Motor neuron (in vitro differentiated cells): ENCODE results near the gene EIF5AL1. TPM values are rescaled to one million over a fixed set of nuclear protein-coding genes. Genes with fewer than 3 reads are reported as not detected.
"Not testable (repeated sequence)": the region's sequence is repeated elsewhere in the genome, so short reads cannot be mapped to it uniquely, and the experiment has no call there.

Experiments
- ATAC-seq, 8 experiments: fragments of 200-7000 bp; cut with Tn5 transposase; replicated peaks in 6 of 8; 2 replicates each; pipeline ENCODE4 v1.8.0; 2021; ENCODE audit warnings: mild to moderate bottlenecking in 8 of 8, moderate library complexity in 8 of 8
- H3K27ac ChIP-seq, 2 donors: fragments of 250-450 bp; sonication (Bioruptor Pico); 2 replicates each; pipeline ENCODE4 v1.9.0; 2021; ENCODE audit warnings: antibody characterized with exemption in 2 of 2, mild to moderate bottlenecking in 2 of 2, moderate library complexity in 1 of 2
- H3K4me1 ChIP-seq, 2 donors: fragments of 250-450 bp; sonication (Bioruptor Pico); replicated peaks in 1 of 2; 2 replicates each; pipeline ENCODE4 v1.6.1; 2021; ENCODE audit warnings: antibody characterized with exemption in 2 of 2, mild to moderate bottlenecking in 2 of 2, moderate library complexity in 1 of 2
- H3K4me3 ChIP-seq, 5 donors: fragments of 250-450 bp; sonication (Bioruptor Pico); 2 replicates each; pipeline ENCODE4 v1.9.0; 2021; ENCODE audit warnings: antibody characterized with exemption in 5 of 5, mild to moderate bottlenecking in 5 of 5, moderate library complexity in 4 of 5
- WGBS, 10 experiments: fragments of 450-650 bp; shearing (Covaris generic); methylation state at CpG; one replicate each; pipeline ENCODE4 v1.0.0; 2022; 5-methylcytosine and 5-hydroxymethylcytosine counted together
- in situ Hi-C, 9 experiments: fragments of 400-800 bp; cut with MboI; loops; one replicate each; pipeline ENCODE4 v1.15.0; 2021; ENCODE audit warnings: low sequenced_read_pairs in 9 of 9, low pct_unique_long_range_greater_than_20kb in 2 of 9; ENCODE audit not compliant: unreplicated experiment in 9 of 9
- total RNA-seq, 8 experiments: library from RNA; unstranded; fragments of 300-600 nt; gene quantifications; 2 replicates each; pipeline versions ENCODE4 v1.2.3 to v1.2.4, GENCODE V29; 2022

EIF5AL1 gene
- total RNA-seq, 8 experiments from 2014 or later, result 0.05 to 0.66 (median 0.23) TPM

DNA sequence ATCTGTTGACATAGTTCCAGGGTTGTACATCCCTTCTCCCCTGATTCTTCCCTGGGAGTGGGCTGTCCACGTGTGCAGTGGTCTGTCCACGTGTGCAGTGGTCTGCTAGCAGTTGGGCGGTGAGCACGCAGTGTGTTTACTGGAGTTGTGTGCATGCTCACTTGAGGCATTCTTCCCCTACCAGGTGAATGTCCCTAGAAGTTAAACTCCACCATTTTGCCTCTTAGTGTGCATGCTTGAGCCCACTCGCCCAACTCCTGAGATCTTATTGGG is 21.5 kb downstream of the EIF5AL1 start:
- in situ Hi-C loops, ATAC-seq, H3K4me1 ChIP-seq, H3K27ac ChIP-seq, H3K4me3 ChIP-seq: not testable (repeated sequence)
- WGBS, 10 experiments, result no CpG with 5 or more reads among the region's 5 CpGs

DNA sequence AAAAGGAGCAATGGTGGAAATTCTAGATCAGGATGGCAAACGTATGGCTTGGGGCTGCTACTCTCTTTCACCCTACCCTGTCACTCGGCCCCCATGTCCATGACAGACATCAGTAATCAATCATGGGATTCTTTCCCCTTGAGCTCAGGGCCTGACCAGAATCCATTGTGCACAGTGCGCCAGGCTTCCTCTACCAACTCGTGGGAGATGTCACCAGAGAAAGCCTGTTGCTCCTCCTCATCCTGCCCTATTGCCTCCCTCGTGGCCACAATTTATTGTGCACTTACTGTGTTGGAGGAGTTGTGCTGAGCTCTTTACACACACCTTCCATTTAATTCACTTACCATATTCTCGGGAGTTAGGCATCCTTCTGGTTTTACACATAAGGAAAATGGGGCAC is 26.0 kb downstream of the EIF5AL1 start:
- in situ Hi-C loops, H3K4me3 ChIP-seq, ATAC-seq, H3K4me1 ChIP-seq, H3K27ac ChIP-seq: not testable (repeated sequence)
- 17 to 60% (median 33%) methylated on average over 1 to 3 of the region's 6 CpGs; no CpG with 5 or more reads in 5 of the 10 experiments for WGBS, 10 experiments

DNA sequence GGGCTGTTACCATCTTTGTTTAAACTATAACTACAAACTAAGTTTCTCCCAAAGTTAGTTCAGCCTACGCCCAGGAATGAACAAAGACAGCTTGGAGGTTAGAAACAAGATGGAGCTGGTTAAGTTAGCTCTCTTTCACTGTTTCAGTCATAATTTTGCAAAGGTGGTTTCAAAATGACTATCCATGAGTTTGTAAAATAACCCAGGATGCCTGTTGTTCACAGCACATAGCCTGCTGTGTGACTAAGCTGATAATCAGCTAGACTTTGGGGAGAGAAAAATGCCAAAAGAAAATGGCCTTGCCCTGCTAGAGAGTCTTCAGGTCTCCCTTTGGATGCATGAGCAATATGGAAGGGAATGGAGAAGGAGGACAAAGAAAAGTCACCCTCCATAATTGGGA is 28.6 kb downstream of the EIF5AL1 start:
- H3K4me1 ChIP-seq, H3K27ac ChIP-seq, ATAC-seq, H3K4me3 ChIP-seq, in situ Hi-C loops: not testable (repeated sequence)
- no CpG with 5 or more reads among the region's 1 CpG for WGBS, 10 experiments

DNA sequence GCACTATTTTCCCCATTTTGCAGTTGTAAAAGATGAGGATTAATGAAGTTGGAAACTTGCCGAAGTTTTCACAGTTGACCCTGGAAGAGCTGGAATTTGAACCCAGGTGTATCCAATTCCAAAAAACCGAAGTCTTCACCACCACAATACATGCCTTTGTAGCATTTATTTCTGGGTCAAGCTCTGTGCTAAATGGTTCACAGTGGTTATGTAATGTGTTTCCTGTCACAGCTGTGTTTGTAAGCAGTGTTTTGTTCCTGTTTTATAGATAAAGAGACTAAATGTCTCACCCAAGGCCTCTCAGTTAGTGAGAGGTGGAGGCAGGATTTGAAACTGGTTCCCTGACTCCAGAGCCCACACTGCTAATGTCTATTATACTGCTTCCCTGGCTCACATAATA is 30.3 kb downstream of the EIF5AL1 start:
- WGBS, 10 experiments, result 17 to 88% (median 78%) methylated on average over 1 to 2 of the region's 2 CpGs; no CpG with 5 or more reads in 4 of the 10 experiments
- H3K4me3 ChIP-seq, result no peak overlapping the region
- ATAC-seq, result no peak
- in situ Hi-C loops, result no loop called here
- no peak overlapping the region for H3K27ac ChIP-seq
- no peaks in the 10 kb centered on the region for H3K4me1 ChIP-seq

DNA sequence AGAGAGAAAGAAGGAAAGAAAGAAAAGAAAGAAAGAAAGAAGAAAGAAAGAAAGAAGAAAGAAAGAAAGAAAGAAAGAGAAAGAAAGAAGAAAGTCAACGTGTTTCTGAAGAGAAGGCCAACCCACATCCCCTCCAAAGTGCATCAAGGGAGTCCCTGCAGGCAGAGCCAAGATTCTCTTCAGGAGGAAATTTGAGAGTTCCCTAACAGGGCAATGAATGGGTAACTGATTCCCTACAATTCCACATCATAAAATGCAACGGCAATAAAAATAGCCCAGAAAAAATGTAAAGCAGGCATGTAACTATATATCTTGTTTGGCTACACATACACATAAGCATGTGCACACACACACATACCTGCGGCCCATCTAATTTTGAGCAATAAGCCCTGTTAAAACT is 32.1 kb downstream of the EIF5AL1 start:
- in situ Hi-C loops, ATAC-seq, H3K4me1 ChIP-seq, H3K27ac ChIP-seq, H3K4me3 ChIP-seq: not testable (repeated sequence)
- 14 to 100% (median 83%) methylated on average over 1 to 3 of the region's 3 CpGs; no CpG with 5 or more reads in 1 of the 10 experiments for WGBS, 10 experiments

DNA sequence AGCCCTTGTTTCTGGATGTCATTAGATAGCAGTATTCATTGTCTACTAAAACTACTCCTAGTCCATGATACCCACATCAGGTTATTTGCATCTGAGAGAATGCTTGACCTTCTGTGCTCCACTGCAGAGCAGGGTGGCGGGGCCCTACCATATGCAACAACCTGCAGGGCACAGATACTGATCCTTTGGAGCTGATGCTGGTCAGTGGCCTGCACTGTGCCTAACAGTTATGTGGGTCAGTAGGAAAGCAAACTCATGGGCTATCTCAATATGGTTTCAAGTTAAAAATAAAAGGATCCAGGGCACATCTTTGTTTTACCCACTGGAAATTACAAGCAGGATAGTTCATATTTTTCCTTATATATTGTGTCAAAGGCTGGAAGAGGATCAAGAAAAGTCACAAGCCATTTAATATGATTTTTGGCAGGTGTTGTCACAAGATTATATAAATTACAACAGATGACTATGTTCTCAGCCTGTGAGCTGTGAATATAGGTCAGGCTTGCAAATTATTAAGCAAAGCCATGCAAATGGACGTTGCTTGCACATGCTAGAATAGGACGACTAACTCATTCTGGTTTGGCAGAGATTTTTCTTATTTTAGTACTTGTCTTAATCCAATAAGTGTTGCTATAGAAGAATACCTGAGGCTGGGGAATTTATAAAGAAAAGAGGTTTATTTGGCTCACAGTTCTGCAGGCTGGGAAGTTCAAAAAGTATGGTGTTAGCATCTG is 32.8 kb downstream of the EIF5AL1 start:
- H3K4me3 ChIP-seq, in situ Hi-C loops, H3K4me1 ChIP-seq, H3K27ac ChIP-seq: not testable (repeated sequence)
- ATAC-seq, result peak in 1 of 8 experiments; percentile 85
- WGBS, 10 experiments, result 30 to 60% (median 40%) methylated on average over 1 to 2 of the region's 3 CpGs; no CpG with 5 or more reads in 7 of the 10 experiments

DNA sequence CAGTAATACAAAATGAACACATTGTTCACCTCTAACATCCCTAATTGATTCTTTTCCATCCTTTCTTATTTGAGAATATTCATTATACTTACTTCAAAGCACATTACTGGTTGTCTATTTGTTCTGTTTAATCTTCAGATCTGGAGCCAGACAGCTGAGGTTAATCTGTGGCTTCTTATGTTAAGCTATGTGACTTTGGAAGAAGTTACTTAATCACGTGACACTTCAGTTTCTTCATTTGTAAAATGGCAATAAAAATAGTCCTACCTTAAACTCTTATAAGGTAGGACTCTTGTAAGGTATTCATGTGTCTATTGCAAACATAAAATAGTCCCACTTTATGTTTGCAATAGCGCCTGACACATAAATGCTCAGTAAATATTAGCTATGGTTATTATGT is 34.8 kb downstream of the EIF5AL1 start:
- H3K27ac ChIP-seq, ATAC-seq, H3K4me1 ChIP-seq, in situ Hi-C loops, H3K4me3 ChIP-seq: not testable (repeated sequence)
- WGBS, 10 experiments, result 0 to 94% (median 48%) methylated on average over 1 to 2 of the region's 2 CpGs; no CpG with 5 or more reads in 1 of the 10 experiments

DNA sequence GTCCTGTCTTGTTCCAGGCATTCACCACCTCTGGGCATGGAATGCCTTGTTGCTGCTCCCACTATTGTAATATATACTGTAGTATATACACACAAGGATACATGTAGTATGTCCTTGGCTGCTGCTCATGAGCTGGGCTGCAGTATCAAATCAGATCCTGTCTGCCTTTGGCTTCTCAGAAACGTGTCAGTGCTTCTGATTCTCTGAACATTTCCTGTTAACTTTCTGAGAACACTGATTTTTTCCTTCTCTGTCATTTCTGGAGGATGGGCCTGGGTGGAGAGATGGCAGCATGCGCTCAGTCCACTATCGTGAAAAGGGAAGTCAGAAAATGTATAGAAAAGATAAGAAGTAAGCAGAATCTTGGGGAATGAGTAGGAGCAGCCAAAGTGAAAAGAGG is 35.6 kb downstream of the EIF5AL1 start:
- in situ Hi-C loops, result no loop called here
- Histone ChIP-seq H3K4me3 (no peak overlapping the region), H3K27ac (no peak overlapping the region), H3K4me1 (no peaks in the 10 kb centered on the region)
- ATAC-seq, result no peak
- WGBS, 10 experiments, result 22 to 86% (median 64%) methylated on average over 2 to 3 of the region's 3 CpGs; no CpG with 5 or more reads in 3 of the 10 experiments

DNA sequence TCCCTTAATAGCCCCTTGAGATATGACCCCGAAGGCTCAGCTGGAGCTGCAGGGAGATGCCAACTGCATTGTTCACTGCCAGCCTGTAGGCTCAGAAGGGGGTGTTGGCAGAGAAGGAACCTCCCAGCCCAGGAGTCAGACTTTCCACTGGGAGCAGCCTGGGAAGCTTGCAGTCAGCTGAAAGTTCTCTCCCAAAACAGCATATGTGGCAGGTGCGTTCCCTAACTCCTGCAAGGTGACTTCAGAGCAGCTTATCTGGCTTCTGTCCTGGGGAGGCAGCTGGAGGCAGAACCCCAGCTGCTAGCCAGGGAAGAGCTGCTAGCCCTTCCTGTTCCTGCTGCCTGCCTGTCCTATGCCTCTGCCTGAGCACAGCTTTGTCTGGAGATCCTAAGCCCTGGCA is 39.8 kb downstream of the EIF5AL1 start:
- Histone ChIP-seq H3K4me3 (no peak overlapping the region), H3K27ac (no peak overlapping the region), H3K4me1 (no peaks in the 10 kb centered on the region)
- 0 to 83% (median 47%) methylated on average over 1 to 2 of the region's 2 CpGs; no CpG with 5 or more reads in 4 of the 10 experiments for WGBS, 10 experiments
- in situ Hi-C loops, result loop anchor here in 3 of 9 experiments (25.0 kb wide), 1 partner anchor 385 kb away; the partner anchor contains the start of gene SFTPD (in 3 of the 3)
- ATAC-seq, result no peak

- ATAC-seq, result peak in 1 of 8 experiments; percentile 31
- in situ Hi-C loops, result loop anchor here in 3 of 9 experiments (25.0 kb wide), 1 partner anchor 382 kb away; the partner anchor contains the start of gene SFTPD (in 3 of the 3)
- WGBS, 10 experiments, result 0 to 100% (median 75%) methylated on average over 1 to 7 of the region's 11 CpGs
- Histone ChIP-seq H3K4me3 (no peak overlapping the region), H3K27ac (no peak overlapping the region), H3K4me1 (no peaks in the 10 kb centered on the region)
Measured at GRCh38 chr10:79555354-79556309, 43.3 kb downstream of the EIF5AL1 start.

- not testable (repeated sequence) for ATAC-seq, H3K27ac ChIP-seq, H3K4me3 ChIP-seq, H3K4me1 ChIP-seq
- in situ Hi-C loops, result loop anchor here in 3 of 9 experiments (25.0 kb wide), 1 partner anchor 380 kb away; the partner anchor contains the start of gene SFTPD (in 3 of the 3)
- no CpG with 5 or more reads among the region's 3 CpGs for WGBS, 10 experiments
Measured at GRCh38 chr10:79556961-79557360, 44.6 kb downstream of the EIF5AL1 start.

DNA sequence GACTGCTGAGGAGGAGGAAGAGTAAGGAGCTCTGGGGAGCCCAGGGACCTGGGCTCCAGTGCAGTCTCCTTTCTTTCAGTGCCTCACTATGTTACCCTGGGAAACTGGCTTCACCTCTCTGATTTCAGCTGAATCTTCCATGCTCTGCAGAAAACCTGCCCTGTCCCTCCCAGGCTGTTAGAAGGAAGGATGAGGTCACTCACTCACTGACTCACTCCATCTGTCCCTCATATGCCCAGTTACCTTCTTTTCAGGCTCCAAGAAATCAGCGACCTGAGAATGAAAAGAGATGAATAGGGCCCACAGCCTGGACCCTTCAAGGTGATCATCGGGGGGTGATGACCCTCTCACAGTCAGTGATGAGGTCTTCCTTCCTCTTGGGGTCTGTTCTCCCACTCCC is 47.4 kb downstream of the EIF5AL1 start:
- no peaks in the 10 kb centered on the region for H3K4me1 ChIP-seq
- H3K4me3 ChIP-seq, result no peak overlapping the region
- ATAC-seq, result peak in 7 of 8 experiments; percentile 32 to 79 (median 74)
- 54 to 100% (median 63%) methylated on average over 1 to 2 of the region's 2 CpGs; no CpG with 5 or more reads in 6 of the 10 experiments for WGBS, 10 experiments
- in situ Hi-C loops, result loop anchor here in 3 of 9 experiments (25.0 kb wide), 1 partner anchor 378 kb away; the partner anchor contains the start of gene SFTPD (in 3 of the 3)
- H3K27ac ChIP-seq, result no peak overlapping the region
